ACC112 (cell line): ENCODE results near the gene MARCHF4.

Experiments used
- H2AFZ ChIP-seq: fragments of 200-600 bp; sonication (generic); one replicate; pipeline ENCODE4 v1.6.0; 2017; ENCODE audit warnings: antibody characterized with exemption, low read length; ENCODE audit not compliant: unreplicated experiment
- H3K27ac ChIP-seq: fragments of 200-600 bp; sonication (generic); 2 replicates; pipeline ENCODE4 v1.5.1; 2014; ENCODE audit warnings: low read depth, mild to moderate bottlenecking, antibody characterized with exemption, low read length, moderate library complexity
- H3K27me3 ChIP-seq: fragments of 200-600 bp; sonication (generic); 2 replicates; pipeline ENCODE4 v1.6.1; 2014; ENCODE audit warnings: mild to moderate bottlenecking, antibody characterized with exemption, low read length, moderate library complexity, mixed read lengths; ENCODE audit not compliant: insufficient read depth
- H3K36me3 ChIP-seq: fragments of 200-600 bp; sonication (generic); 2 replicates; pipeline ENCODE4 v1.6.1; 2016; ENCODE audit warnings: mild to moderate bottlenecking, antibody characterized with exemption, low read length, moderate library complexity, mixed read lengths; ENCODE audit not compliant: insufficient read depth
- H3K4me1 ChIP-seq: fragments of 200-600 bp; sonication (generic); one replicate; pipeline ENCODE4 v1.6.1; 2016; ENCODE audit warnings: low read length, mixed read lengths; ENCODE audit not compliant: insufficient read depth, unreplicated experiment, control insufficient read depth
- H3K4me3 ChIP-seq: fragments of 200-600 bp; sonication (generic); 2 replicates; pipeline ENCODE4 v1.5.1; 2014; ENCODE audit warnings: mild to moderate bottlenecking, low read depth, low read length
- H3K79me2 ChIP-seq: fragments of 200-600 bp; sonication (generic); one replicate; pipeline ENCODE4 v1.6.0; 2016; ENCODE audit warnings: low read length; ENCODE audit not compliant: control insufficient read depth, unreplicated experiment, insufficient read depth

Gene MARCHF4

DNA sequence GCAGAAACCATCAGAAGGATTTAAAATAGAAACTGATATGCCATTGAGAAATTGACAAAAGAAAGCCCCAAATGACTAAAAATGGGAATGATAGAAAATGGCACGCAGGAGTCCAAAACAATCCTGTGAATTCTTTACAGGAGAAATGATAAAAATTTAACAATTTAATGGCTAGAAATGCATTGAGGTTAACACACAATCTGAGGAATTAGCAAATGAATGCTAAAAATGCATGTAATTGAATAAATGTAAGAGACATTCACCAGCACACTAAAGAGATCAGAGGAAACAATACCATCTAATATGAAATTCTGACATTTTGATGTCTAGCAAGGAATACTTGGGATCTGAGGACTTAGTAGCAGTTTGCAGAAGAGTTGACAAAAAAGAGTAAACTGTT lies 37.0 kb downstream of the MARCHF4 start:
- Histone ChIP-seq H3K4me3 (no peak overlapping the region), H3K4me1 (peaks cover 8% of the 10 kb centered on the region), H3K36me3 (0 out of 2 replicates have a peak, but pooled peaks cover 2% of the 10 kb centered on the region), H2AFZ (no peak overlapping the region), H3K27me3 (no peaks in the 10 kb centered on the region), H3K27ac (no peak overlapping the region), H3K79me2 (peaks cover 3% of the 10 kb centered on the region)

DNA sequence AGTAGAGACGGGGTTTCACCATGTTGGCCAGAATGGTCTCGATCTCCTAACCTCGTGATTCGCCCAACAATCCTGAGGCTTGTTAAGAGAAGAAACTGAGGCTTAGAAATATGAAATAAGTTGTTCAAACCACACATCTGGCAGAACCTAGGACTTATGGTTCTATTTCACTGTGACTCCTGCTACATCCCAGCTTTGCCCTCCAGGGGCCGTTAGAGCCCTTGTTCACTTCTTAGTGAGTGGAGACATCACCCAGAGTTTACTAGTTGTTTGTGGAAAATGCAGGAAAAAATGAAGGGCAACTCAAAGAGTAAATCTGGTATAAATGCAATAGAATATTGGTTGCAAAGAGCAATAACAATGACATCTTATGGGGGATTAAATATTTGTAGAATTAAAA lies 43.9 kb downstream of the MARCHF4 start:
- Histone ChIP-seq H3K79me2 (peaks cover 2% of the 10 kb centered on the region), H3K27ac (no peak overlapping the region), H2AFZ (no peak overlapping the region), H3K4me1 (no peaks in the 10 kb centered on the region), H3K27me3 (no peaks in the 10 kb centered on the region), H3K4me3 (no peak overlapping the region), H3K36me3 (0 out of 2 replicates have a peak, but pooled peaks cover 2% of the 10 kb centered on the region)

DNA sequence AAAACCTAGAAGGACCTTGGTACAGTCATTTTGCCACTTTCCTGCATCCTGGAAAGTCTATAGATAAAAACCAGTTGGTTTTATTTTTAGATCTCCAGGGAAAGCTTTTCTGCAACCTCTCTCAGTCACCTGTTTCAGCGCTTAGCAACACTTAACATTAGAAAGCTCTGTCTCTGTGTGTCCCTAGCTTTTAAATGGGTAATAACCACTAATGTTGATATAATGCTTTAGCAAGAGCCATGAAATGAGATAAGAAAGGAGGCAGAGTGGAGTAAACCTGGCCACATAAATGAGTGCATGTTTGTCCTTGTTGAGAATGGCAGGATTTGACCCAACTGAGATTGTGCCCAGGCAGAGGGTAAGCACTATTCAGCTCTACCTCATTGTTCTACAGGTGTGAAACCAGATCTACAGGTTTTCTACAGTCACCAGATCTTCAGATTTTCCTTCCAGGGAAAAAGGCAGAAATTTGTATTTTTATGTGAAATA lies 44.8 kb downstream of the MARCHF4 start:
- Histone ChIP-seq H3K4me3 (no peak overlapping the region), H2AFZ (no peak overlapping the region), H3K27me3 (no peaks in the 10 kb centered on the region), H3K79me2 (peaks cover 9% of the 10 kb centered on the region), H3K27ac (no peak overlapping the region), H3K4me1 (no peaks in the 10 kb centered on the region), H3K36me3 (no peaks in the 10 kb centered on the region)
